ENCODE data around the gene KIF26A.

KIF26A gene

GRCh38 chr14:104134061-104134965, 4.1 kb upstream of the KIF26A start:
- Histone ChIP-seq H3K27me3 (ENCODE audit: control insufficient read depth, insufficient read depth, low read length) (peaks cover 23% of the 10 kb centered on the region), H3K36me3 (ENCODE audit: control insufficient read depth, insufficient read depth, low read length) (no peaks in the 10 kb centered on the region), H3K27ac (ENCODE audit: low read depth, low read length) (no peak overlapping the region), H3K4me3 (ENCODE audit: low read length) (no peak overlapping the region), H3K9ac (ENCODE audit: low read length) (no peak overlapping the region), H3K4me1 (ENCODE audit: control insufficient read depth, insufficient read depth, low read length) (peaks cover 4% of the 10 kb centered on the region)

DNA sequence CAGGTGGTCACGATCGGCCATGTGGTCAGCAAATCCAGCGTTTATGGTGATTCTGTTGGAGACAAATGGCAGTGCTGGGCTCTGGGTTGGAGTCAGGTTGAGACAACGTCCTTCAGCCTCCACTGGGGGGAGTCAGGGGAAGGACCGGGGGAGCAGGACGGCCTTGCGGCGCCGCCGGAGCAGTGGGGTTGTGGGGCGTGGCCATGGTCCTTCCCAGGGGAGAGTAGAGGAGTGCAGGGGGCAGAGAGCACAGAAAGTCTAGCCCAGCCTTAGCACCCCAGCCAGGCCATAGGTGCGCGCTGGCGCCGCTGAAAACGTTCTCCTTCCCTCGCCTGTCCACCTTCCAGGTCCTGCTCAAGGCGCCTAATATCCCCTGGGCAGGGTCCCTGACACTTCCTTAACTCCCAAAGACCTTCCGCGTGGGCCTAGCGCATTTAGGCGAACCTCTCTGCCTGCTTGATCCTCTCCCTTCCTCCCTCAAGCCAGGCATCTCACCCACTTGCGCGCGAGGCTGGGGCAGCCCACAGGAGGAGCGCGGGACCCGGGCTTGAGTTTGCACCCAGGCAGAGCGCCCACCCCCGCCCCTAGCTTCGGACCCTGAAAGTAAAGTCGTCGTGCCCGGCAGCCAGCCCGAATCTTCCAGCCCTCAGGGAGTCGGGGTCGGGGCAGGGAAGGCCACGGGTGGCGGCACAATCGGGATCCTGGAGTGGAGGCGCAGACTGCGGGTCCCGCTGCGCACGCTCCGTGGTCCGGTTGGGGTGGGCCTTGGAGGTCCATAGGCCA, 3.1 kb upstream of the KIF26A start:
- H3K4me3 ChIP-seq (ENCODE audit: low read length): no peak overlapping the region
- no peaks in the 10 kb centered on the region for H3K36me3 ChIP-seq (ENCODE audit: control insufficient read depth, insufficient read depth, low read length)
- H3K9ac ChIP-seq (ENCODE audit: low read length): no peak overlapping the region
- H3K4me1 ChIP-seq (ENCODE audit: control insufficient read depth, insufficient read depth, low read length): peaks cover 4% of the 10 kb centered on the region
- H3K27ac ChIP-seq (ENCODE audit: low read depth, low read length): no peak overlapping the region
- H3K27me3 ChIP-seq (ENCODE audit: control insufficient read depth, insufficient read depth, low read length): peaks cover 24% of the 10 kb centered on the region

DNA sequence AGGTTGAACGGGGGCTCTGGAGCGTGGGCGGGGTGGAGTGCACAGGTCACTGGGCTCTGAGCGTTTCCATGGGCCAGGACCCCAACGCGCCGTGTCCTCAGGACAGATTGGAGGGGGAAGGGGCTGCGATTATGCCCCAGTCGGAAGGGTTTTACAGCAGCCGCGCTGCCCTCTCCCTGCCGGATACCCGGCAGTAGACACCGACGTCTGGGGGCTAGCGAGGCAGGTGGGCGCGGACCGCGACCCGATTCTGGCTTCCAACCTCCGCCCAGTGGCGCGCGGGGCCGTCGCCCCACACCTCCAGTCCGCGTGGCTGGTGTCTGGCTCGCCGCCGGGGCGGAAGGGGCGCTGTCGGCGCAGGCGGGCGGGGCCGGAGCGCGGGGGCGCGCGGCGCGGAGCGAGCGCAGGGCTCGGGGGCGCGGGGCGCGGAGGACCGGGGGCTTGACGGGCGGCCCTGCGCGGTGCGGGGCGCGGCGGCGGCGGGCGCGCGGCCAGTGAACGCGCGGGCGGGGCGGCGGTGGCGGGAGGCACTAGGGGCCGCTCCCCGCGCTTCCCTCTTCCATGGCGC, 2.4 kb upstream of the KIF26A start:
- Histone ChIP-seq H3K27me3 (ENCODE audit: control insufficient read depth, insufficient read depth, low read length) (peaks cover 21% of the 10 kb centered on the region), H3K27ac (ENCODE audit: low read depth, low read length) (no peak overlapping the region), H3K9ac (ENCODE audit: low read length) (no peak overlapping the region), H3K36me3 (ENCODE audit: control insufficient read depth, insufficient read depth, low read length) (no peaks in the 10 kb centered on the region), H3K4me3 (ENCODE audit: low read length) (no peak overlapping the region), H3K4me1 (ENCODE audit: control insufficient read depth, insufficient read depth, low read length) (peaks cover 4% of the 10 kb centered on the region)

GRCh38 chr14:104136472-104137296, 1.7 kb upstream of the KIF26A start:
- H3K9ac ChIP-seq (ENCODE audit: low read length): no peak overlapping the region
- H3K4me3 ChIP-seq (ENCODE audit: low read length): no peak overlapping the region
- peaks cover 21% of the 10 kb centered on the region for H3K27me3 ChIP-seq (ENCODE audit: control insufficient read depth, insufficient read depth, low read length)
- no peaks in the 10 kb centered on the region for H3K36me3 ChIP-seq (ENCODE audit: control insufficient read depth, insufficient read depth, low read length)
- peaks cover 4% of the 10 kb centered on the region for H3K4me1 ChIP-seq (ENCODE audit: control insufficient read depth, insufficient read depth, low read length)
- H3K27ac ChIP-seq (ENCODE audit: low read depth, low read length): no peak overlapping the region

GRCh38 chr14:104137297-104138097, 890 bp upstream of the KIF26A start:
- Histone ChIP-seq H3K36me3 (ENCODE audit: control insufficient read depth, insufficient read depth, low read length) (no peaks in the 10 kb centered on the region), H3K4me1 (ENCODE audit: control insufficient read depth, insufficient read depth, low read length) (peaks cover 4% of the 10 kb centered on the region), H3K27me3 (ENCODE audit: control insufficient read depth, insufficient read depth, low read length) (peaks cover 21% of the 10 kb centered on the region), H3K4me3 (ENCODE audit: low read length) (peak overlapping the region; percentile 59), H3K27ac (ENCODE audit: low read depth, low read length) (no peak overlapping the region), H3K9ac (ENCODE audit: low read length) (no peak overlapping the region)

DNA sequence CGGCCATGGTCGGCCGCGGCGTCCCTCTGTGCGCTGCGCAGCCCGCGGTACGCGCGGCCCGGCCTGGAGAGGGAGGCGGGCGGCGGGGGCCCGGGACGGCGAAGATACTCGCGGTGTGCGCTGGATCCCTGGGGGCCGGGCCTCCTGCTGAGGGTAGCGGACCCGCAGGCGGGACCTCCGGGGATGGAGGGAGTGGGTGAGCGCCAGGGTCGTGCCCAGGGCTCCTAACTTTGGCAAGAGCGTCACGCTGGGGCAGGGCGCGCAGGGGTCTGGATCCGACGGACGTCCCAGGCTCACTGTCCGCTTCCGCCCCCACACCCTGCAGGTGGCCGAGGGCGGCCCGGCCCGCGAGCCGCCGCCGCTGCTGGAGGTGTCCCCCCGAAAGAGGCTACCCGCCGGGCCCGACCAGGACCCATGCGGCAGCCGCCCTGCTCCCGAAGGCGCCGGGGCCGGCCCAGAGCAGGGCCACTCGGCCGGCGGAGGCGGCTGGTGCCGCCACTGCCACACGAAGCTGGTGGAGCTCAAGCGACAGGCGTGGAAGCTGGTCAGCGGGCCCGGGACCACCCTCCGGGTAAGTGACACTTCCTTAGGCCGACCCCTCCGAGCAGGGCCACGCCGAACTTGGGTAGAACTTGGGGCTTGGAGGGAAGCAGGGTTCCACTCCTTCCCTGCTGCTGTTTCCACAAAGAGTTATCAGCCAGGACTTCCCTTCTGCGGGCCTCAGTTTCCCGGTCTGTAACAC, 502 bp downstream of the KIF26A start:
- Histone ChIP-seq H3K9ac (ENCODE audit: low read length) (no peak overlapping the region), H3K27me3 (ENCODE audit: control insufficient read depth, insufficient read depth, low read length) (peaks cover 21% of the 10 kb centered on the region), H3K27ac (ENCODE audit: low read depth, low read length) (no peak overlapping the region), H3K36me3 (ENCODE audit: control insufficient read depth, insufficient read depth, low read length) (no peaks in the 10 kb centered on the region), H3K4me3 (ENCODE audit: low read length) (peak overlapping the region; percentile 55), H3K4me1 (ENCODE audit: control insufficient read depth, insufficient read depth, low read length) (peaks cover 4% of the 10 kb centered on the region)

- Histone ChIP-seq H3K4me1 (ENCODE audit: control insufficient read depth, insufficient read depth, low read length) (peaks cover 4% of the 10 kb centered on the region), H3K27me3 (ENCODE audit: control insufficient read depth, insufficient read depth, low read length) (peaks cover 19% of the 10 kb centered on the region), H3K4me3 (ENCODE audit: low read length) (peak overlapping the region; percentile 55), H3K9ac (ENCODE audit: low read length) (no peak overlapping the region), H3K27ac (ENCODE audit: low read depth, low read length) (no peak overlapping the region), H3K36me3 (ENCODE audit: control insufficient read depth, insufficient read depth, low read length) (no peaks in the 10 kb centered on the region)
Observed at GRCh38 chr14:104139460-104140212, 1.2 kb downstream of the KIF26A start.

GRCh38 chr14:104140213-104140462, 1.8 kb downstream of the KIF26A start:
- no peak overlapping the region for H3K27ac ChIP-seq (ENCODE audit: low read depth, low read length)
- peaks cover 14% of the 10 kb centered on the region for H3K27me3 ChIP-seq (ENCODE audit: control insufficient read depth, insufficient read depth, low read length)
- no peak overlapping the region for H3K4me3 ChIP-seq (ENCODE audit: low read length)
- H3K4me1 ChIP-seq (ENCODE audit: control insufficient read depth, insufficient read depth, low read length): peaks cover 4% of the 10 kb centered on the region
- no peak overlapping the region for H3K9ac ChIP-seq (ENCODE audit: low read length)
- no peaks in the 10 kb centered on the region for H3K36me3 ChIP-seq (ENCODE audit: control insufficient read depth, insufficient read depth, low read length)

DNA sequence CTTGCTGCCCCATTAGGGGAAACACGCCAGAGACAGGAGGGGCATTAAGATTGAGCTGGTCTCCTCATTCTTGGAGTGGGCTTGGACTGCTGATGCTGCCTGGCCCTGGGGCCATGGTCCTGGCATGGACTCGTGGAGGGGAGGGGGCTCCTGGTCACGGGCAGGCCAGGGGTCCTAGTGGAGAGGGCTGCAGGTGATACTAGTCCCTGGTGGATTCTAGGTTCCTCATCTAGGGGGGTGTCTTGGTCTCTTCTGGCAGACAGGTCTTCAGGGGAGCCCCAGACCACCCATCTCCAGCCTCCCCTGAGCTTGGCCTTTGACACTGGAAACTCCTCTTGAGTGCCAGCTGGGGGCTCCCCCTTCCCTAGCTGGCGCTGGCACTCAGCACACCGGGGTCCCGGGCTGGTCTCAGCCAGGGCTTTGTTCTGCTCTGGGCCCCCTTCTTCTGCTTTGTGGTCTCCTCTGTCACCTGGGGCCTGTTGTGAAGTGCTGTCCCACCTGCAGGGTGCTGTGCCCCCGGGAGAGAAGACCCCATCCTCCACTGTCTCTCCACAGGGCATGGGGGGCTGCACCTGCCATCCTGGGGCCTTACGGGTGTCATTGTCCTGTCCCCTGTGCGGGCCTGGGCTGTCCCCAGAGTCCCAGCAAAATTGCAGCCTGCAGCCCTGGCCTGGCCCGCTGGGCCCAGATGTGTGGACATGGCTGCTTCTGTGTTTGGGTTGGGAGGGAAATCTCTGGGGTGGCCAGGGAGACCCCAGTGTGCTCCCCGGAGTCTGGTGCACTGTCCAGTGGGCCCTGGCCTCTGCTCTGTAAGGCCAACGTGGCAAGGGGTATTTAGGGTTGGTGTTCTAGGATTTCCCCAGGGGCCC, 2.3 kb downstream of the KIF26A start:
- no peak overlapping the region for H3K4me3 ChIP-seq (ENCODE audit: low read length)
- no peak overlapping the region for H3K9ac ChIP-seq (ENCODE audit: low read length)
- peaks cover 13% of the 10 kb centered on the region for H3K27me3 ChIP-seq (ENCODE audit: control insufficient read depth, insufficient read depth, low read length)
- no peak overlapping the region for H3K27ac ChIP-seq (ENCODE audit: low read depth, low read length)
- peaks cover 4% of the 10 kb centered on the region for H3K4me1 ChIP-seq (ENCODE audit: control insufficient read depth, insufficient read depth, low read length)
- no peaks in the 10 kb centered on the region for H3K36me3 ChIP-seq (ENCODE audit: control insufficient read depth, insufficient read depth, low read length)

GRCh38 chr14:104141621-104142091, 3.3 kb downstream of the KIF26A start:
- H3K4me1 ChIP-seq (ENCODE audit: control insufficient read depth, insufficient read depth, low read length): peaks cover 2% of the 10 kb centered on the region

More at GRCh38 chr14:104141621-104142091, 3.3 kb downstream of the KIF26A start:
- Histone ChIP-seq H3K27ac (ENCODE audit: low read depth, low read length) (no peak overlapping the region), H3K4me3 (ENCODE audit: low read length) (no peak overlapping the region), H3K9ac (ENCODE audit: low read length) (no peak overlapping the region), H3K27me3 (ENCODE audit: control insufficient read depth, insufficient read depth, low read length) (peaks cover 10% of the 10 kb centered on the region), H3K36me3 (ENCODE audit: control insufficient read depth, insufficient read depth, low read length) (no peaks in the 10 kb centered on the region)
